ENCODE data around the gene PLXNA2.

The PLXNA2 gene

DNA sequence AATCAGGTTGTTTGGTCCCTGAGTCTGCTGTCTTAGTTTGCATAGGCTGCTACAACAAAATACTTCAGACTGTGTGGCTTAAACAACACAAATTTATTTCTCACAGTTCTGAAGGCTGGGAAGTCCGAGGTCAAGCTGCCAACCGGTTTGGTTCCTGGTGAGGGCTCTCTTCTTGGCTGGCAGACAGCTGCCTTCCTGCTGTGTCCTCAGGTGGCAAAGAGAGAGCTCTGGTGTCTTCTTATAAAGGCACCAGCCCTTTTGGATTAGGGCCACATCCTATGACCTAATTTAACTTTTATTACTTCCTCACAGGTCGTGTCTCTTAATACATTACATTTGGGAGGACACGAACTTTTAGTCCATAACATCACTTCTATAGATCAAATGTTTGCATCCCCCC, 243.7 kb downstream of the PLXNA2 start:
- H3K36me3 ChIP-seq = no peaks in the 10 kb centered on the region
- no peaks in the 10 kb centered on the region for H3K9me3 ChIP-seq
- no peak for TF ChIP-seq CTCF (IDR thresholded peaks at IDR 0.05; ENCODE audit: low read depth, low read length)
- H3K27me3 ChIP-seq = no peaks in the 10 kb centered on the region
- no peaks in the 10 kb centered on the region; the same call in 1 of the 2 replicates for H3K4me1 ChIP-seq
- no peak overlapping the region for H3K4me3 ChIP-seq (ENCODE audit: low read depth, low read length)
- DNase-seq = no peak

DNA sequence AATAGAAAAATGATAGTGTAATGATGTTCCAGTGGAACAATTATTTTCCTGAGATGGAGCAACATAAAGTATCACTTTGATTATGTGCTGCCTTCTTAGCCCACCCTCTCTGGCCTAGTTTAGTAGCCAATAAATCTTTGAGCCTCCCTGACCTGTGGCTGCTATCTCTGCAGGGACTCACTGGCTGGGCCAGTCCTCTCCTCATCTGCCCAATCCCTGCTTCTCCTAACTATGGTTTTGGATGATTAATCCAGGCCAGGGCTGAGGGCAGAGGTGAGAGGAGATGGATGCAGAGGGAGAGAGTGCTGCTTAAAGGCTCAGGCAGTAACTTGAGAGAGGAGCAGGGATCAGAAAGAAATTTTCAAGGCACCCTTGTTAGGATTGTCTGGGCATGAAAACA, 244.2 kb downstream of the PLXNA2 start:
- no peak for TF ChIP-seq CTCF (IDR thresholded peaks at IDR 0.05; ENCODE audit: low read depth, low read length)
- Histone ChIP-seq H3K4me3 (ENCODE audit: low read depth, low read length) (no peak overlapping the region), H3K36me3 (no peaks in the 10 kb centered on the region), H3K27me3 (no peaks in the 10 kb centered on the region), H3K4me1 (no peaks in the 10 kb centered on the region; the same call in 1 of the 2 replicates), H3K9me3 (no peaks in the 10 kb centered on the region)
- no peak for DNase-seq

DNA sequence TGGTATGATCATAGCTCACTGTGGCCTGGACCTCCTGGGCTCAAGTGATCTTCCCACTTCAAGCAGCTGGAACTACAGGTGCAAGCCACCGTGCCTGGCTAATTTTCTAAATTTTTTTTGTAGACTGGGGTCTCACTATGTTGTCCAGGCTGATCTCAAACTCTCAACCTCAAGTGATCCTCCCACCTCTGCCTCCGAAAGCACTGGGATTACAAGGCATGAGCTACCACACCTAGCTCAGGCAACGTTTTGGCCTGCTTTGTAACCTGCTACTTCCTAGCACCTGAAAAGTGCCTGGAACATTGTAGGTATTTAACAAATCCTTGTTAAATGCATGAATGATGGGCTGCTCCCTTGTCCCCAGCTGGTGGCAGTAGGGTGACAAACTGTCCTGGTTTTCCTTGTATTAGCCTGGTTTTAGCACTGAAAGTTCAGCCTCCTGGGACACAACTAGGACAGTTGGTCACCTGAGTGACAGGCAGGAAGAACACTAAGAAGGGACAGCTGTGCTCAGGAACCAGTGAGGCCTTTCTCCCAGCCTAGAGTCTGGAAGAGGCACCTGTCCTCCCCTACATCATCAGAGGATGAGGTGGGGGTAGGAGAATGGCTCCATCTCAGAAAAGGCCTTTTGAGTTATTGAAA, 244.8 kb downstream of the PLXNA2 start:
- Histone ChIP-seq H3K36me3 (no peaks in the 10 kb centered on the region), H3K27me3 (no peaks in the 10 kb centered on the region), H3K4me1 (no peaks in the 10 kb centered on the region; the same call in 1 of the 2 replicates), H3K9me3 (no peaks in the 10 kb centered on the region), H3K4me3 (ENCODE audit: low read depth, low read length) (no peak overlapping the region)
- no peak for TF ChIP-seq CTCF (IDR thresholded peaks at IDR 0.05; ENCODE audit: low read depth, low read length)
- DNase-seq = no peak

GRCh38 chr1:207998691-207999090, 245.5 kb downstream of the PLXNA2 start:
- H3K27me3 ChIP-seq = no peaks in the 10 kb centered on the region
- H3K9me3 ChIP-seq = no peaks in the 10 kb centered on the region
- no peak for TF ChIP-seq CTCF (IDR thresholded peaks at IDR 0.05; ENCODE audit: low read depth, low read length)
- H3K36me3 ChIP-seq = no peaks in the 10 kb centered on the region
- no peak overlapping the region for H3K4me3 ChIP-seq (ENCODE audit: low read depth, low read length)
- H3K4me1 ChIP-seq = no peaks in the 10 kb centered on the region; the same call in 1 of the 2 replicates
- no peak for DNase-seq

DNA sequence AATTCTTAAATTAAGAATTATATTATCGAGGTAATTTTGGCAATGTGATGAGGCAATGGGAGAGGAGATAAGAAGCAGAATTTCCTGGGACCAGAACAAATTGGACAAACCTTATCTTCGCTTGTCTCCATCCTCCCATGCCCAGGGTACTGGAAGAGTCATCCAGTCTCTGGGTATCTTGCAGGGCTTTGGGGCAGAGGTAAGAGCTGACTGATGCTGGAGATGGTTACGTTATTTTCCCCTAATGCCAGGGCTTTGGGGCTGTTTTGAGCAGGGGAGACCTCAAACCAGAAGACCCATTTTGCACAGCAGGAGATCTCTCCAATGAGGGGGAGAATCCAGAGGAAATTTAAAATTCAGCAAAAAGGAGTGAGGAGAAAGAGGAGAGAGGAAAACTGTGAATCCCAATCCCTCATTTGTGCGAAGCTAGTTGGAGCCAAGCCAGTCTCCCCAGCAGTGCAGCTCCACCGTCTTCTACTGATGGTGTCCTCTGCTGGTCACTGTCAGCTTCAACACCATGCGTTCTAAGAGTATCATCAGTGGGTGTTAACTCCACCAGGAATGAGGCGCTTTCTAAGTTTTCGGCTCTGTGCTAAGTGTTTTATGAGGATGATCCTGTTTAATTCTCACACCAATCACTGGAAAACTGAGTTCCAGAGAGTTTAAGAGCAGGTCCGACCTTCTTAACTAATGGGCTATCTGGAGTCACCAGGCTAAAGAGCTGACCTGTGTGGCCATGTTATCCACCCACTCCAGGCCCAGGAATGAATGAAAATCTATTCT, 246.5 kb downstream of the PLXNA2 start:
- Histone ChIP-seq H3K4me1 (peaks cover 2% of the 10 kb centered on the region), H3K4me3 (ENCODE audit: low read depth, low read length) (no peak overlapping the region), H3K36me3 (no peaks in the 10 kb centered on the region), H3K27me3 (no peaks in the 10 kb centered on the region), H3K9me3 (no peaks in the 10 kb centered on the region)
- peak; percentile 82 for DNase-seq
- TF ChIP-seq CTCF (IDR thresholded peaks at IDR 0.05; ENCODE audit: low read depth, low read length) = peak; percentile 90

DNA sequence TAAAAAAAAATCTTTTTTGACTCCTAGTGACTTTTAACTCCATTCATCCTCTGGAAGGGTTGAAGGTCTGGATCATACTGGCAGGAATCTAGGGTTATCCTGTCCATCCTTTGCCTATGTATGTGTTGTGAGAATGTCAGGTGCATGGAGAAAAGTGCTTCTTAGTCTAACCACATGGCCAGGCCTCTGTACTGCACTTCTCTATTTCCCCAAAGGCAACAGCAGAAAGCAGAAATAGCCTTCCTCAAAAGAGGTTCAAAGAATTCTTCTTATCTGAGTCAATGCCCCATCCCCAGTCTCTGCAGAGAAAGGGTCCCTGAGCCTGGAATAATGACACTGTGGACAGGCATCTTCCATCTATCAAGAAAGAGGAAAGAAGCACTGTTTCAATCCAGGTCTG, 247.5 kb downstream of the PLXNA2 start:
- Histone ChIP-seq H3K27me3 (no peaks in the 10 kb centered on the region), H3K4me3 (ENCODE audit: low read depth, low read length) (no peak overlapping the region), H3K9me3 (no peaks in the 10 kb centered on the region), H3K36me3 (no peaks in the 10 kb centered on the region), H3K4me1 (peaks cover 4% of the 10 kb centered on the region; the same call in 1 of the 2 replicates)
- no peak for DNase-seq
- TF ChIP-seq CTCF (IDR thresholded peaks at IDR 0.05; ENCODE audit: low read depth, low read length) = no peak

Measured in BE2C (cell line).